ENCODE measurements around the gene LEPR.
"Not testable (repeated sequence)": the region's sequence is repeated elsewhere in the genome, so short reads cannot be mapped to it uniquely, and the experiment has no call there.

DNA sequence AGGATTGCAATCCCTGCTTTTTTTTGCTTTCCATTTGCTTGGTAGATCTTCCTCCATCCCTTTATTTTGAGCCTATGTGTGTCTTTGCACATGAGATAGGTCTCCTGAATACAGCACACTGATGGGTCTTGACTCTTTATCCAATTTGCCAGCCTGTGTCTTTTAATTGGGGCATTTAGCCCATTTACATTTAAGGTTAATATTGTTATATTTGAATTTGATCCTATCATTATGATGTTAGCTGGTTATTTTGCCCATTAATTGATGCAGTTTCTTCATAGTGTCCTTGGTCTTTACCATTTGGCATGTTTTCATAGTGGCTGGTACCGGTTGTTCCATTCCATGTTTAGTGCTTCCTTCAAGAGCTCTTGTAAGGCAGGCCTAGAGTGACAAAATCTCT, 45.4 kb downstream of the LEPR start:
- TF ChIP-seq, protein P1, sequence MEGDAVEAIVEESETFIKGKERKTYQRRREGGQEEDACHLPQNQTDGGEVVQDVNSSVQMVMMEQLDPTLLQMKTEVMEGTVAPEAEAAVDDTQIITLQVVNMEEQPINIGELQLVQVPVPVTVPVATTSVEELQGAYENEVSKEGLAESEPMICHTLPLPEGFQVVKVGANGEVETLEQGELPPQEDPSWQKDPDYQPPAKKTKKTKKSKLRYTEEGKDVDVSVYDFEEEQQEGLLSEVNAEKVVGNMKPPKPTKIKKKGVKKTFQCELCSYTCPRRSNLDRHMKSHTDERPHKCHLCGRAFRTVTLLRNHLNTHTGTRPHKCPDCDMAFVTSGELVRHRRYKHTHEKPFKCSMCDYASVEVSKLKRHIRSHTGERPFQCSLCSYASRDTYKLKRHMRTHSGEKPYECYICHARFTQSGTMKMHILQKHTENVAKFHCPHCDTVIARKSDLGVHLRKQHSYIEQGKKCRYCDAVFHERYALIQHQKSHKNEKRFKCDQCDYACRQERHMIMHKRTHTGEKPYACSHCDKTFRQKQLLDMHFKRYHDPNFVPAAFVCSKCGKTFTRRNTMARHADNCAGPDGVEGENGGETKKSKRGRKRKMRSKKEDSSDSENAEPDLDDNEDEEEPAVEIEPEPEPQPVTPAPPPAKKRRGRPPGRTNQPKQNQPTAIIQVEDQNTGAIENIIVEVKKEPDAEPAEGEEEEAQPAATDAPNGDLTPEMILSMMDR (optimal IDR thresholded peaks at IDR 0.05 in 1 of 3, IDR thresholded peaks at IDR 0.05 in 1 of 3, conservative IDR thresholded peaks at IDR 0.05 in 1 of 3; ENCODE audit: extremely low read depth in 1 of 3, insufficient read depth in 2 of 3, low read length in 3 of 3): not testable (repeated sequence)
- TF ChIP-seq EZH2 (IDR thresholded peaks at IDR 0.05; ENCODE audit: low read length): not testable (repeated sequence)

All from keratinocyte (primary cell).